K562 (cell line): ENCODE measurements around the gene MAB21L4. TPM values are rescaled to one million over a fixed set of nuclear protein-coding genes. Genes with fewer than 3 reads are reported as not detected.

Source experiments
- ATAC-seq: fragments of 200-7000 bp; cut with Tn5 transposase; 3 replicates; pipeline ENCODE4 v1.9.1; 2020; ENCODE audit warnings: moderate library complexity
- BruUV-seq: library from RNA; stranded (reverse); fragments of 400-500 nt; replicated peaks from 2 replicates; lab custom pipeline; 2021; lab: Mats Ljungman, UMichigan
- CTCF ChIA-PET: fragments of 300-600 bp; formaldehyde crosslinking; extraction: SDS; loops from one replicate; lab custom pipeline; 2021; ENCODE audit warnings: low intra/inter-chr PET ratio; lab: Yijun Ruan, JAX
- POLR2A ChIA-PET: fragments of 300-600, 350-650 bp; sonication (Branson Sonifier 250); formaldehyde crosslinking; extraction: SDS; loops from one replicate; lab custom pipeline; 2021; ENCODE audit warnings: antibody characterized with exemption, inconsistent platforms; lab: Yijun Ruan, JAX
- DNase-seq, 4 experiments: peaks; one replicate each; pipeline versions ENCODE4 v3.0.0 to v3.0.0-alpha.2; 2011 to 2018; ENCODE audit warnings: low spot score in 3 of 4, mixed read lengths in 3 of 4; ENCODE audit errors: extremely low read depth in 1 of 4
- FAIRE-seq: peaks from 2 replicates; lab custom pipeline; 2011; peaks lifted over from hg19 to GRCh38; lab: Jason Lieb, UNC
- H2AFZ ChIP-seq: 2 replicates; pipeline ENCODE4 v1.6.0; 2011; ENCODE audit warnings: low read depth, low read length, control low read depth, inconsistent platforms
- H3K27ac ChIP-seq: fragments of 200-600 bp; 3 replicates; pipeline ENCODE4 v1.8.0; 2011; ENCODE audit warnings: low read depth, mild to moderate bottlenecking, control low read depth, inconsistent platforms, low read length, moderate library complexity, mixed read lengths; ENCODE audit errors: extremely low read depth
- H3K27me3 ChIP-seq, 2 experiments: fragments of 300-600 bp in 1 of 2; 2 replicates in 1 of 2; 3 replicates in 1 of 2; pipeline versions ENCODE4 v1.6.0 to v1.8.0; 2011; ENCODE audit warnings: inconsistent platforms in 2 of 2, low read length in 2 of 2, mild to moderate bottlenecking in 1 of 2, mixed read lengths in 1 of 2, moderate library complexity in 1 of 2; ENCODE audit not compliant: control insufficient read depth in 2 of 2, insufficient read depth in 2 of 2
- H3K36me3 ChIP-seq: fragments of 300-600 bp; 3 replicates; pipeline ENCODE4 v1.8.0; 2011; ENCODE audit warnings: mild to moderate bottlenecking, low read length, inconsistent platforms; ENCODE audit not compliant: control insufficient read depth, insufficient read depth
- H3K4me1 ChIP-seq, 2 experiments: fragments of 200-600 bp in 1 of 2; replicated peaks in 1 of 2; 2 replicates in 1 of 2; 3 replicates in 1 of 2; pipeline versions ENCODE4 v1.5.1 to v1.8.0; 2011; ENCODE audit warnings: inconsistent platforms in 2 of 2, low read length in 2 of 2, mild to moderate bottlenecking in 1 of 2, mixed read lengths in 1 of 2, moderate library complexity in 1 of 2; ENCODE audit not compliant: control insufficient read depth in 2 of 2, insufficient read depth in 2 of 2
- H3K4me2 ChIP-seq: 2 replicates; pipeline ENCODE4 v1.6.1; 2011; ENCODE audit warnings: low read length, control low read depth, inconsistent platforms, mixed read lengths; ENCODE audit not compliant: insufficient read depth
- H3K4me3 ChIP-seq: fragments of 200-600 bp; sonication (generic), shearing (Covaris generic); 2 replicates; pipeline ENCODE4 v1.5.1; 2016; ENCODE audit warnings: control low read depth, inconsistent platforms
- H3K79me2 ChIP-seq: fragments of 200-600 bp; 3 replicates; pipeline ENCODE4 v1.8.0; 2011; ENCODE audit warnings: low read length, inconsistent platforms; ENCODE audit not compliant: control insufficient read depth, insufficient read depth
- H3K9ac ChIP-seq, 2 experiments: 2 replicates each; pipeline versions ENCODE4 v1.6.0 to v1.6.1; 2011; ENCODE audit warnings: low read depth in 2 of 2, low read length in 2 of 2, control low read depth in 1 of 2, inconsistent platforms in 1 of 2, mild to moderate bottlenecking in 1 of 2, mixed read lengths in 1 of 2; ENCODE audit not compliant: insufficient read depth in 1 of 2
- H3K9me1 ChIP-seq: one replicate; pipeline ENCODE4 v1.6.0; 2011; ENCODE audit warnings: inconsistent platforms, mild to moderate bottlenecking, low read length, moderate library complexity; ENCODE audit not compliant: control insufficient read depth, insufficient read depth
- H3K9me3 ChIP-seq: replicated peaks from 2 replicates; pipeline ENCODE4 v1.5.1; 2011; ENCODE audit warnings: low read depth, low read length, inconsistent platforms; ENCODE audit not compliant: control insufficient read depth, insufficient read depth
- H4K20me1 ChIP-seq: replicated peaks from 2 replicates; pipeline ENCODE4 v1.6.1; 2011; ENCODE audit warnings: low read length, inconsistent platforms, mixed read lengths; ENCODE audit not compliant: control insufficient read depth, insufficient read depth
- CHD1 ChIP-seq: fragments of 200-600 bp; sonication (generic); IDR thresholded peaks from one replicate; pipeline ENCODE4 v1.6.1; 2012; ENCODE audit warnings: mild to moderate bottlenecking, moderate library complexity, low read length, inconsistent platforms
- CREBBP ChIP-seq: IDR thresholded peaks from one replicate; pipeline ENCODE4 v1.6.1; 2012; ENCODE audit warnings: low read depth, mild to moderate bottlenecking, control low read depth, inconsistent platforms, low read length
- FOSL1 ChIP-seq: fragments of 200-800 bp; sonication (Bioruptor generic); conservative IDR thresholded peaks from 2 replicates; pipeline ENCODE4 v1.6.1; 2016; ENCODE audit warnings: missing genetic modification characterization, missing compliant biosample characterization
- HDAC8 ChIP-seq: fragments of 450-650 bp; IDR thresholded peaks from 2 replicates; pipeline ENCODE4 v1.6.1; 2016; ENCODE audit warnings: mild to moderate bottlenecking, missing genetic modification characterization, moderate library complexity, missing compliant biosample characterization
- KLF10 ChIP-seq: fragments of 250-450 bp; sonication (Bioruptor Pico); IDR thresholded peaks from 2 replicates; pipeline ENCODE4 v1.6.1; 2021; ENCODE audit warnings: matching md5 sums
- LEF1 ChIP-seq: fragments of 450-650 bp; IDR thresholded peaks from 2 replicates; pipeline ENCODE4 v1.6.1; 2016; ENCODE audit warnings: mild to moderate bottlenecking
- POLR2B ChIP-seq: fragments of 450-650 bp; IDR thresholded peaks from 2 replicates; pipeline ENCODE4 v1.6.1; 2018; ENCODE audit warnings: low read depth; ENCODE audit not compliant: partially characterized antibody
- RBM22 ChIP-seq: fragments of 200-400 bp; formaldehyde crosslinking; IDR thresholded peaks from 2 replicates; pipeline ENCODE4 v1.6.1; 2018; ENCODE audit warnings: low read length, low read depth; ENCODE audit not compliant: poor library complexity, severe bottlenecking
- SIN3B ChIP-seq: fragments of 450-650 bp; IDR thresholded peaks from 2 replicates; pipeline ENCODE4 v1.6.1; 2017; ENCODE audit warnings: low read depth, mild to moderate bottlenecking, moderate library complexity
- SRSF9 ChIP-seq: fragments of 200-400 bp; formaldehyde crosslinking; IDR thresholded peaks from 2 replicates; pipeline ENCODE4 v1.6.1; 2017; ENCODE audit warnings: low read depth, low read length, borderline replicate concordance
- ZNF277 ChIP-seq: fragments of 250-450 bp; sonication (Bioruptor Pico); IDR thresholded peaks from 2 replicates; pipeline ENCODE4 v1.8.0; 2022; ENCODE audit warnings: inconsistent platforms, mild to moderate bottlenecking, moderate library complexity, borderline replicate concordance
- ZNF316 ChIP-seq: fragments of 450-650 bp; IDR thresholded peaks from 2 replicates; pipeline ENCODE4 v1.6.1; 2016
- ZNF717 ChIP-seq: fragments of 250-450 bp; sonication (Bioruptor Pico); IDR thresholded peaks from 2 replicates; pipeline ENCODE4 v1.5.0; 2021
- WGBS: fragments of 100-300 bp; shearing (Covaris generic); methylation state at CpG from one replicate; pipeline ENCODE4 v1.1.6; 2016; ENCODE audit warnings: low coverage, mixed read lengths; ENCODE audit not compliant: insufficient coverage; ENCODE audit errors: missing lambda C conversion rate; 5-methylcytosine and 5-hydroxymethylcytosine counted together
- in situ Hi-C: fragments of 300-500 bp; cut with MboI; formaldehyde crosslinking; loops from 4 replicates; pipeline ENCODE4 v1.15.0; 2018; ENCODE audit warnings: inconsistent platforms, mixed read lengths
- intact Hi-C: fragments of 100-400 bp; cut with micrococcal nuclease; formaldehyde crosslinking; loops from 2 replicates; pipeline ENCODE4 v1.14.2; 2022
- polyA plus RNA-seq, 8 experiments: library from polyadenylated mRNA; depleted of rRNA in 4 of 8; stranded (reverse) in 5 of 8; unstranded in 3 of 8; fragments of >200 nt; fragmentation: Nextera tagmentation in 2 of 8; fragmentation: Illumina TruSeq in 1 of 8; extraction: Ambion mirVana in 2 of 8; extraction: Trizol in 1 of 8; gene quantifications; 2 replicates each; pipeline versions ENCODE4 v1.2.1 to v1.2.3, GENCODE V29; 2011 to 2014; ENCODE audit warnings: inconsistent platforms in 1 of 8, missing spikeins in 1 of 8
- total RNA-seq, 7 experiments: library from RNA; depleted of rRNA in 6 of 7; stranded (reverse); fragments of >200 nt in 6 of 7; fragmentation: Illumina TruSeq in 2 of 7; extraction: Trizol in 2 of 7; gene quantifications; 2 replicates each; pipeline versions ENCODE4 v1.2.1 to v1.2.3, GENCODE V29; 2011 to 2021; ENCODE audit warnings: low replicate concordance in 1 of 7
- TF ChIP-seq, protein P1 (sequence below): fragments of 450-650 bp; IDR thresholded peaks from 2 replicates; pipeline ENCODE4 v1.6.1; 2014; ENCODE audit warnings: low read depth, mild to moderate bottlenecking, moderate library complexity, borderline replicate concordance
- TF ChIP-seq, protein P2 (sequence below), 2 experiments: fragments of 200-800 bp in 1 of 2; sonication (Bioruptor generic) in 1 of 2; sonication (generic) in 1 of 2; formaldehyde crosslinking in 1 of 2; IDR thresholded peaks in 1 of 2; conservative IDR thresholded peaks in 1 of 2; 2 replicates each; pipeline versions ENCODE4 v1.5.0 to v1.6.1; 2016 to 2020; ENCODE audit warnings: missing compliant biosample characterization in 1 of 2, missing genetic modification characterization in 1 of 2, missing genetic modification reagents in 1 of 2
- TF ChIP-seq, protein P3 (sequence below): sonication (generic); formaldehyde crosslinking; IDR thresholded peaks from 2 replicates; pipeline ENCODE4 v1.8.0; 2022; ENCODE audit warnings: mild to moderate bottlenecking, missing genetic modification reagents

The MAB21L4 gene
- total and polyA plus RNA-seq, 9 of the 15 experiments (the other 6 are each of a cell fraction or from before 2014, with no cell fraction given), result 0.03 TPM; not detected in 8

DNA sequence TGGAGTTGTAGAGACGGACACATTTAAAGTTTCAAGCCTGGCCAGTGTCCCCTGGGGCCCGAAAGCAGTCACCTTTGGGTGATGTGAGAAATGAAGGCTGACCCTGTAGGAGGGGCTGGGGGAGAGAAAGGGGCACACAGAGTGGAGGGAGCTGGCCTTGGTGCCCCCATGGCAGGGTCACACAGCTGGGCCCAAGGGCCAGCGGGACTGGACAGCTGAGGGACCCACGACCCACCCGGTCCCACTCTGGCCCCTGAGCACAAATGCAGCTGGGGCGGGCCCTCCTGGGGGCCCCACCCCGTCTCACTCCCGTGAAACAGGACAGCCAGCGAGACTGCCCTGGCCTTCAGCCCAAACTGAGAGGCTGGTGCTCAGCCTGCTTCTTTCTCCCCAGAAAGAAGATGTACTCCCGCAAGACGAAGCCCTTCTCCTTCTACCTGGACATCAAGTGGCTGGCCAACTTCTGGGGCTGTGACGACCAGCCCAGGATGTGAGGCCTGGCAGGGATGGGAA lies 21.2 kb downstream of the MAB21L4 start:
- no peak for DNase-seq
- CTCF ChIA-PET, result no interaction called here

More for the DNA sequence above, 21.2 kb downstream of the MAB21L4 start:
- Histone ChIP-seq H3K79me2 (no peaks in the 10 kb centered on the region), H2AFZ (no peak overlapping the region), H3K27ac (no peak overlapping the region), H3K9me1 (no peaks in the 10 kb centered on the region), H3K9me3 (no peaks in the 10 kb centered on the region), H3K4me1 (no peaks in the 10 kb centered on the region; a peak in 2 of 5 replicates), H3K9ac (no peak overlapping the region), H3K4me3 (no peak overlapping the region), H3K36me3 (no peaks in the 10 kb centered on the region), H3K4me2 (no peak overlapping the region), H3K27me3 (peaks cover 3 to 60% of the 10 kb centered on the region in 2 experiments; a peak in 3 of 5 replicates), H4K20me1 (no peaks in the 10 kb centered on the region)
- 8% methylated on average over 2 of the region's 12 CpGs for WGBS
- POLR2A ChIA-PET, result no interaction called here
- ATAC-seq (no peak), FAIRE-seq (no peak)
- in situ Hi-C loops (no loop called here), intact Hi-C loops (no loop called here)
- no TSS peak for BruUV-seq
- TF ChIP-seq ZNF316 (no peak), ZNF717 (CRISPR knock-in tag) (no peak), CHD1 (no peak), CREBBP (no peak), KLF10 (CRISPR knock-in tag) (no peak), SIN3B (no peak), POLR2B (no peak), HDAC8 (tag) (no peak), LEF1 (no peak), ZNF277 (no peak), SRSF9 (no peak), FOSL1 (tag) (no peak), RBM22 (no peak)
- TF ChIP-seq, protein P1, sequence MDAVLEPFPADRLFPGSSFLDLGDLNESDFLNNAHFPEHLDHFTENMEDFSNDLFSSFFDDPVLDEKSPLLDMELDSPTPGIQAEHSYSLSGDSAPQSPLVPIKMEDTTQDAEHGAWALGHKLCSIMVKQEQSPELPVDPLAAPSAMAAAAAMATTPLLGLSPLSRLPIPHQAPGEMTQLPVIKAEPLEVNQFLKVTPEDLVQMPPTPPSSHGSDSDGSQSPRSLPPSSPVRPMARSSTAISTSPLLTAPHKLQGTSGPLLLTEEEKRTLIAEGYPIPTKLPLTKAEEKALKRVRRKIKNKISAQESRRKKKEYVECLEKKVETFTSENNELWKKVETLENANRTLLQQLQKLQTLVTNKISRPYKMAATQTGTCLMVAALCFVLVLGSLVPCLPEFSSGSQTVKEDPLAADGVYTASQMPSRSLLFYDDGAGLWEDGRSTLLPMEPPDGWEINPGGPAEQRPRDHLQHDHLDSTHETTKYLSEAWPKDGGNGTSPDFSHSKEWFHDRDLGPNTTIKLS, result no peak
- TF ChIP-seq, protein P2, sequence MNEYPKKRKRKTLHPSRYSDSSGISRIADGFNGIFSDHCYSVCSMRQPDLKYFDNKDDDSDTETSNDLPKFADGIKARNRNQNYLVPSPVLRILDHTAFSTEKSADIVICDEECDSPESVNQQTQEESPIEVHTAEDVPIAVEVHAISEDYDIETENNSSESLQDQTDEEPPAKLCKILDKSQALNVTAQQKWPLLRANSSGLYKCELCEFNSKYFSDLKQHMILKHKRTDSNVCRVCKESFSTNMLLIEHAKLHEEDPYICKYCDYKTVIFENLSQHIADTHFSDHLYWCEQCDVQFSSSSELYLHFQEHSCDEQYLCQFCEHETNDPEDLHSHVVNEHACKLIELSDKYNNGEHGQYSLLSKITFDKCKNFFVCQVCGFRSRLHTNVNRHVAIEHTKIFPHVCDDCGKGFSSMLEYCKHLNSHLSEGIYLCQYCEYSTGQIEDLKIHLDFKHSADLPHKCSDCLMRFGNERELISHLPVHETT (CRISPR knock-in tag; conservative IDR thresholded peaks at IDR 0.05 in 1 of 2, IDR thresholded peaks at IDR 0.05 in 1 of 2), result no peak
- TF ChIP-seq, protein P3, sequence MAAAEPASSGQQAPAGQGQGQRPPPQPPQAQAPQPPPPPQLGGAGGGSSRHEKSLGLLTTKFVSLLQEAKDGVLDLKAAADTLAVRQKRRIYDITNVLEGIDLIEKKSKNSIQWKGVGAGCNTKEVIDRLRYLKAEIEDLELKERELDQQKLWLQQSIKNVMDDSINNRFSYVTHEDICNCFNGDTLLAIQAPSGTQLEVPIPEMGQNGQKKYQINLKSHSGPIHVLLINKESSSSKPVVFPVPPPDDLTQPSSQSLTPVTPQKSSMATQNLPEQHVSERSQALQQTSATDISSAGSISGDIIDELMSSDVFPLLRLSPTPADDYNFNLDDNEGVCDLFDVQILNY (CRISPR knock-in tag), result no peak
